GM12874 (cell line): ENCODE data around the gene FBXO27.

Experiments used
- TF ChIP-seq, protein P1 (sequence below): IDR thresholded peaks from 2 replicates; pipeline ENCODE4 v1.5.1; 2011; ENCODE audit warnings: low read depth, mild to moderate bottlenecking, control low read depth, low read length, moderate library complexity; ENCODE audit not compliant: insufficient read depth

FBXO27 gene

DNA sequence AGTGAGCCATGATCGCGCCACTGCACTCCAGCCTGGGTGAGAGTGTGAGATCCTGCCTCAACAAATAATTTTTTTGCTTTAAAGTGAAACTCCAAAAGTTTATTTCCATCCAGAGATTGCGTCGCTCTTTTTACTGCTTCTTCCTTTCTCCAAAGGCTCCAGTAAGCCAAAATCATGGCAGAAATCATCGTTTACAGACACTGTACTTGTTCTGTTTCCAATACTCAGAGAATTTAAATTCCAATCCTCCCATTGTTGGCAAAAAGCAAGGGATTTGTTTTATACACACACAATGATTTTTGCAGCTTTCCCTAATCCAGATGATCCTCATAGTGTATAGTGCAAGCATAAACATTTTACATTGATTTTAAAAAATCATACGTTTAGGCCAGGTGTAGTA is 15.3 kb downstream of the FBXO27 start:
- TF ChIP-seq, protein P1, sequence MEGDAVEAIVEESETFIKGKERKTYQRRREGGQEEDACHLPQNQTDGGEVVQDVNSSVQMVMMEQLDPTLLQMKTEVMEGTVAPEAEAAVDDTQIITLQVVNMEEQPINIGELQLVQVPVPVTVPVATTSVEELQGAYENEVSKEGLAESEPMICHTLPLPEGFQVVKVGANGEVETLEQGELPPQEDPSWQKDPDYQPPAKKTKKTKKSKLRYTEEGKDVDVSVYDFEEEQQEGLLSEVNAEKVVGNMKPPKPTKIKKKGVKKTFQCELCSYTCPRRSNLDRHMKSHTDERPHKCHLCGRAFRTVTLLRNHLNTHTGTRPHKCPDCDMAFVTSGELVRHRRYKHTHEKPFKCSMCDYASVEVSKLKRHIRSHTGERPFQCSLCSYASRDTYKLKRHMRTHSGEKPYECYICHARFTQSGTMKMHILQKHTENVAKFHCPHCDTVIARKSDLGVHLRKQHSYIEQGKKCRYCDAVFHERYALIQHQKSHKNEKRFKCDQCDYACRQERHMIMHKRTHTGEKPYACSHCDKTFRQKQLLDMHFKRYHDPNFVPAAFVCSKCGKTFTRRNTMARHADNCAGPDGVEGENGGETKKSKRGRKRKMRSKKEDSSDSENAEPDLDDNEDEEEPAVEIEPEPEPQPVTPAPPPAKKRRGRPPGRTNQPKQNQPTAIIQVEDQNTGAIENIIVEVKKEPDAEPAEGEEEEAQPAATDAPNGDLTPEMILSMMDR = no peak

DNA sequence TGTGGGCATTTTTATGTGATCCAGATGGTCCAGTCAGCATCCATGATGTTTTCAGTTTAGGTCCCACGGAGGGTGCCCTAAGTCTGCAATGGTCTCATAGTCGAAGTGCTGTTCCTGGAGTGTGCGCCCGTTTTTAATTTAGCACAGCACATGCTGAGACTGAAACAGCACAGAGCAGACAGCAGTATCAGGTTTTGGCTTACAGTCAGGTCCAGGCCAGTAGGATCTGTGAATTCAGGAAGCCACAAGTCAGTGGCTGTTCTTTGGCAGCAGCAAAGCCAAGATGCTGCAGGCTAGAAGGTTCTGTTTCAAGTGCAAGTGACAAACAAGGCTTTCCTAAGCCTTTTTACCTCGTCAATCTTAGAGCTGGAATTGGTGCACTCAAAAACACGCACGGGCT is 18.3 kb downstream of the FBXO27 start:
- TF ChIP-seq, protein P1 = no peak

DNA sequence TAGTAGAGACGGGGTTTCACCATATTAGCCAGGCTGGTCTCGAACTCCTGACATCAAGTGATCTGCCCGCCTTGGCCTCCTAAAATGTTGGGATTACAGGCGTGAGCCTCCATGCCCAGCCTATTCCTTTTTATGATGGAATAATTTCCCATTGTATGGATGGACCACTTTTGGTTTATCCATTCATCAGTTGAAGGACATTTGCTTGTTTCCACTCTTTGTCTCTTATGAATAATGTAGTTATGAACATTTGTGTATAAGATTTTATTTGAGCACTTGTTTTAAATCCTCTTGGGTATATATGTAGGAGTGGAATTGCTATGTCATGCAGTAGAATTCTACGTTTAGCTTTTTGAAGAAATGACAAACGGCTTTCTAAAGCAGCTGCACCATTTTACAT is 23.3 kb downstream of the FBXO27 start:
- TF ChIP-seq, protein P1 = no peak

DNA sequence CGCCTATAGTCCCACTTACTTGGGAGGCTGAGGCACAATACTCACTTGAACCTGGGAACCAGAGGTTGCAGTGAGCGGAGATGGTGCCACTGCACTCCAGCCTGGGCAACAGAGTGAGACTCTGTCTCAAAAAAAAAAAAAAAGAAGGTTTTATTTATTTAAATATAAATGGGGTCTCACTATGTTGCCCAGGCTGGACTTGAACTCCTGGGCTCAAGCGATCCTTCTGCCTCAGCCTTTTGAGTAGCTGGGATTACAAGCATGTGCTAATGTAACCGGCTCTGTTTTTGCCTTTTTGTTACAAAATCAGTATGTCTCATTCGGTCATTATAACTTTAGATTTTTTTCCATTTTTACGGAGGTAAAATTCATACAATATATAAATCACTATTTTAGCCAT is 24.2 kb downstream of the FBXO27 start:
- TF ChIP-seq, protein P1 = no peak

DNA sequence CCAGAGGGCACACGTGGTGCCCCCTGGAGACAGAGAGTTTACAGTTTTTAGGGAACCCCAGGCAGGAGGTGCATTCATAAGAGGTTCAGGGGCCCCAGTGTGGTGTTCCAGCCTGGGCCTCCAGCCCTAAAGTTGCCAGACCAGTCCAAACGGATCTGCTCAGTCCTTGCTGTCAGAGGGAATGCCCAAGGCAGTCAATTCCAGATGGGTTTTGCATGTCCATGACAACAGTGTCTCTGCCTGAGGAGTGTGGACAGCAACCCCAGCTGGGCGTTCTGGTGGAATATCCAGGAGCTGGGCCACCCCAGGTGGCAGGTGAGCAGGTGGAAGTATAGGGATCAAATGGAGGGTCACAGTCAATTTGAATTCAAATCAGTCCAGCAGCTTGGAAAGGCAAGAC is 25.3 kb downstream of the FBXO27 start:
- TF ChIP-seq, protein P1 = no peak

DNA sequence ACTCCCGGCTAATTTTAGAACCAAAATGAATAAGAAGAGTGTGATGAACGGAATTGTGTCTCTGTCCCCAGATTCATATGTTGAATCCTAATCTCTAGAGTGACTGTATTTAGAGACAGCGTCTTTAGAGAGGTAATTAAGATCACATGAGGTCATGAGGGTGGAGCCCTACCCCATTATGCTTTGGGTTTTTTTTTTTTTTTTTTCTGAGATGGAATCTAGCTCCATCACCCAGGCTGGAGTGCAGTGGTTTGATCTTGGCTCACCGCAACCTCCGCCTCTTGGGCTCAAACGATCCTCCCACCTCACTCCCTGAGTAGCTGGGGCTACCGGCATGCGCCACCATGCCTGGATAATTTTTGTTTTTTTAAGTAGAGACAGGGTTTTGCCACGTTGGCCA is 27.9 kb downstream of the FBXO27 start:
- TF ChIP-seq, protein P1 = no peak

DNA sequence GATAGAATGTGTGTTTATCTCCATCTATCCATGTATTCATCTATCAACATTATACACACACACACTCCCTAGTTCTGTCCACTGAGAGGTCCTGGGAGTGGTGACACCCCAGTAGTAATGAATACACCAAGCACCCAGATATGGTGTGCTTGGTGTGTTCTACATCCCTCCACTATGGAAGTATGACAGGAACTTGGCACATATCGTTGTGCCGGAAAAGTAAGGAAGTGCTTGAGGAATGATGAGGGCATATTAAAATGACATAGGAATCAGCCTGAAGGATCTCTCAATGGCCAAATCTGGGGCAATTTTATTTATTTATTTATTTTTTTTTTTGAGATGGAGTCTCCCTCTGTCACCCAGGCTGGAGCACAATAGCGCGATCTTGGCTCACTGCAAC is 28.6 kb downstream of the FBXO27 start:
- TF ChIP-seq, protein P1 = no peak

DNA sequence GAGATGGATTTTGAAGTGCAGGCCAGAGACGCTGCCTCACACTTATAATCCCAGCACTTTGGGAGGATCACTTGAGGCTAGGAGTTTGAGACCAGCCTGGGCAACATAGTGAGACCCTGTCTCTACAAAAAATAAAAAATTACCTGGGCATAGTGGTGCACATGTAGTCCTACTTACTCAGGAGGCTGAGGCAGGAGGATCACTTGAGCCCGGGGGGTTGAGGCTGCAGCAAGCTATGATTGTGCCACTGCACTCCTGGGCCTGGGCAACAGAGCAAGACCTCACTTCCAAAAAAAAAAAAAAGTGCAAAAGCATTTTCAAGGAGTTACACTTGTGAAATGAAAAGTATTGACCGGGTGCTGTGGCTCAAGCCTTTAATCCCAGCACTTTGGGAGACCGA is 29.2 kb downstream of the FBXO27 start:
- TF ChIP-seq, protein P1 = no peak
